Stomach smooth muscle (tissue), 2 donors: ENCODE results near the gene PANK1.

Experiments used
- H3K27ac ChIP-seq: one replicate; pipeline ENCODE4 v1.7.0; 2013; ENCODE audit warnings: mild to moderate bottlenecking, low read length, inconsistent platforms
- H3K27me3 ChIP-seq, 2 donors: one replicate each; pipeline ENCODE4 v1.7.0; 2013; ENCODE audit warnings: low read length in 2 of 2; ENCODE audit not compliant: insufficient read depth in 2 of 2, control insufficient read depth in 1 of 2
- H3K36me3 ChIP-seq, 2 donors: one replicate each; pipeline ENCODE4 v1.7.0; 2013; ENCODE audit warnings: low read length in 2 of 2; ENCODE audit not compliant: control insufficient read depth in 2 of 2, insufficient read depth in 2 of 2
- H3K4me1 ChIP-seq: one replicate; pipeline ENCODE4 v1.7.0; 2013; ENCODE audit warnings: low read length; ENCODE audit not compliant: control insufficient read depth, insufficient read depth
- H3K4me3 ChIP-seq, 2 donors: one replicate each; pipeline ENCODE4 v1.7.0; 2013; ENCODE audit warnings: low read length in 2 of 2
- H3K9ac ChIP-seq, 2 donors: one replicate each; pipeline ENCODE4 v1.7.0; 2013; ENCODE audit warnings: low read length in 2 of 2, mild to moderate bottlenecking in 1 of 2
- H3K9me3 ChIP-seq, 2 donors: one replicate each; pipeline ENCODE4 v1.7.0; 2013; ENCODE audit warnings: low read length in 2 of 2; ENCODE audit not compliant: control insufficient read depth in 2 of 2
- donor health status: healthy.
- donor health status: Pancreatic carcinoma.

Gene PANK1

DNA sequence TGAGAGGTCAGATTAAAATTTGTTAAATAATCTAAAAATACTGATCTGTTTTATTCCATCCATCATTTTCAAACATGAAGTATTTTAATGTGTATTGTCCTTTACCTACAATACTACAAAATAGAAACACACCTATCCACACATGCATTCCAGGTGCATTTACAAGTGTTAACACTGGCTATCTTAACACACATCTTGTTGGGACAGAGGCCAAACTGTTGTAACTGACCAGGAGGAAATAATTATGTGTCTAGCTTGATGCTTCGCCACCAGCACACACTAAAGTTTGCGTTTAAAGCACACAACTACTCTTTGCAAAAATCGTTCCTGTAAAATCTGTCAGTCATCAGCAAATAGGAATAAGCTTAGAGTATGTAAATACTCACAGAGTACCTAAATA lies 2.8 kb downstream of the PANK1 start:
- Histone ChIP-seq H3K4me3 (no peak overlapping the region), H3K9ac (no peak overlapping the region)

DNA sequence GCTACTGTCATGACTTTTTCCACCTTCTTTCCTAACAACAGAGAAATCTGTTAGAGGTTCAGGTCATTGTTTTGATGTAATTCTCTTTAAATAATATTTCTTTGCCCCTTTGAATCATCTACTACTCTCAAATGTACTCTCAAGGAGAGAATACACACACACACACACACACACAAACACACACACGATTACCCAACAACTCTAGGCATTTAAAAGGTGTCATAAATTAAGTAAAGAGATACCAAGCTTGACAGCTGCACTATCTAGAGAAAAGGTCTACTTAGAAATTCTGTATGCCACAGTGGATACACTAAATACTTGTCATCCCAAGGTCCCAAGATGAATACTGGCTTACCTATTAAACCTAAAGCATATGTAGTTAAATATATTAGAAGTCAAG lies 4.8 kb downstream of the PANK1 start:
- Histone ChIP-seq H3K9ac (no peak overlapping the region), H3K4me3 (no peak overlapping the region), H3K27me3 (no peaks in the 10 kb centered on the region), H3K4me1 (no peaks in the 10 kb centered on the region), H3K36me3 (no peaks in the 10 kb centered on the region), H3K9me3 (no peaks in the 10 kb centered on the region), H3K27ac (no peak overlapping the region)

More for the DNA sequence above, 2.8 kb downstream of the PANK1 start:
- Histone ChIP-seq H3K27ac (no peak overlapping the region), H3K27me3 (no peaks in the 10 kb centered on the region), H3K9me3 (no peaks in the 10 kb centered on the region), H3K4me1 (peaks cover 8% of the 10 kb centered on the region), H3K36me3 (no peaks in the 10 kb centered on the region)

DNA sequence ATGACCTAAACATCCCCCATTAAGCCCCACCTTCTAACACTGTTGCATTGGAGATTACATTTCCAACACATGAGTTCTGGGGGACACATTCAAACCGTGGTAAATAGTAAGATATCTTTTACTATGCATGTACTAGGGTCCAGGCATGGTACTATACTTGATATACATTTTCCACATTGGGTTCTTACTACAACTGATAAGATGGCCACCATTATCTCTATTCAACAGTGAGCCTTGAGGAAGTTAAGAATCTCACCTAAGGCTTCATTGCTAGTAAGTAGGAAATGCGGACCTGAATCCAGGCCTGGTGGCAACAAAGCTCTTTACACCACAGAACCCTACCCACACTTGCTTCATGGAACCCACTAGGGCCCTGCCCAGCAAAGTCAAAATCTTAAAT lies 5.7 kb downstream of the PANK1 start:
- Histone ChIP-seq H3K9me3 (no peaks in the 10 kb centered on the region), H3K4me1 (no peaks in the 10 kb centered on the region), H3K36me3 (no peaks in the 10 kb centered on the region), H3K27me3 (no peaks in the 10 kb centered on the region), H3K27ac (no peak overlapping the region), H3K4me3 (no peak overlapping the region), H3K9ac (no peak overlapping the region)

DNA sequence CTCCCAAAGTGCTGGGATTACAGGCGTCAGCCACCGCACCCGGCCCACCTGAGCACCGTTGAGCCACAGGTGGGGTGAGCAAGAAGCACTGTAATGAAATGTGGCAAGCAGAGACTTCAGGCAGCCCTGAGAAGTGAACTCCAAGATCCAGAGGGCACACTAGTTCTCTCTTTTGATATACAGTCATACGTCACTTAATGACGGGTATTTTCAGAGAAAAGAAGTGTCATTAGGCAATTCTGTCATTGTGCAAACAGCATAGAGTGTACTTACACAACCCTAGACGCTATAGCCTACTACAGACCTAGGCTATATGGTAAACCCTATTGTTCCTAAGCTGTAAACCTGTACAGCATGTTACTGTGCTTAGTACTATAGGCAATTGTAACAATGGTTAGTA lies 7.9 kb downstream of the PANK1 start:
- no peak overlapping the region for H3K27ac ChIP-seq
- H3K27me3 ChIP-seq: no peaks in the 10 kb centered on the region
- no peaks in the 10 kb centered on the region for H3K36me3 ChIP-seq
- no peak overlapping the region for H3K9ac ChIP-seq
- no peaks in the 10 kb centered on the region for H3K9me3 ChIP-seq
- no peaks in the 10 kb centered on the region for H3K4me1 ChIP-seq
- no peak overlapping the region for H3K4me3 ChIP-seq

DNA sequence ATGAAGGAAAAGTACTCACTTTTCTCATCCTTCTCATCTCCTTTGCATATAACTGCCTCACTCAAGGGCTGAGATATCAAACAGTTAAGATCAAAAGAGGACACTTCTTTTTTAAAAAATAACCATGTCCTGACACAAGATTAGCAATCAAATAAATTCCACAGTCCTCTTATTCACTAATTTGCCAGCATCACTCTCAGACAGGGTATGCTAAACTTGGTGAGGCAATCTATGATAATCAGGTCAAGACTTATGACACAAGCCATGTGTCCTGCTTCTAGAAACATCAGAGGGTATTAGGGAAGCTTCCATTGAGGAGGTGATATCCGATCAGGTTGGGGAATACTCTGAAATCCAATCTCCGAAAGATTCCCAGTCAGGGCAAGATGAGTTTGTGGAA lies 10.4 kb downstream of the PANK1 start:
- Histone ChIP-seq H3K27me3 (no peaks in the 10 kb centered on the region), H3K4me1 (no peaks in the 10 kb centered on the region), H3K9me3 (no peaks in the 10 kb centered on the region), H3K27ac (no peak overlapping the region), H3K36me3 (no peaks in the 10 kb centered on the region), H3K4me3 (no peak overlapping the region), H3K9ac (no peak overlapping the region)

DNA sequence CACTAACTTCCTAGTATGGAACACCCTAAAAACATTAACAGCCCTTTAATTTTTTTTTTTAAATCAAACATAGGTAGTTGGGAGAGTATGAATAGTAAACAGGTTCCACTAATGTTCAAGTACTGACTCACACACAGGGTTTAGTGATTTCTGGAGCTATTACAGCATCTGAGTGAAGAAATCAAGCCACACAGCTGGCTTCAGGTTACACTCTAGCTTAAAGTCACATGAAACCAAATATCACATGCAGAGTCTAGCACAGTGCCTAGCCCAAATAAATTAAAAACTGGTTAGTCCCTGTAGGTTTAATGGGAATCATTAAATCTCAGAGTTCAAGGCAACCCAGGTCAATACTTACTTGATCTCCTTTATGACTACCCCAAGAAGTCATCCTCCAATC lies 11.6 kb downstream of the PANK1 start:
- no peak overlapping the region for H3K9ac ChIP-seq
- no peak overlapping the region for H3K4me3 ChIP-seq
- no peaks in the 10 kb centered on the region for H3K36me3 ChIP-seq
- H3K4me1 ChIP-seq: no peaks in the 10 kb centered on the region
- H3K27ac ChIP-seq: no peak overlapping the region
- no peaks in the 10 kb centered on the region for H3K9me3 ChIP-seq
- no peaks in the 10 kb centered on the region for H3K27me3 ChIP-seq

DNA sequence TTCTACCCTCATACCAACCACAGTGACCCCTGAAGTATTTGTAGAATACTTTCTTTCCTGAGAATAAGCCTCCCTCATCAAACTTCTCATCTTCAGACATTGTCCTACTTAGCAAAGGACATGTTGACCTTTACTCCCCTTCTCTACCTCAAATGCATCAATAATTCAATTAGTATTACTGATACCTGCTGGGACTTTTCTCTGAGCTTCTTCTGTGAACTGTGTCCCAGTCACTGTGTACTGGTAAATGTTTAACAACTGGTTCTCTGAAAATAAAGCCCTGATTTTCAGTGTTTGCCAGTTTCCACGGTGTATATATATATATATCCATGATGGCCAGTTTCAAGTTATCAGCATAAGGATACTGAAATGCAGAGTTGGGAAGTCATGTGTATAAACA lies 12.2 kb downstream of the PANK1 start:
- Histone ChIP-seq H3K27me3 (no peaks in the 10 kb centered on the region), H3K4me3 (no peak overlapping the region), H3K36me3 (no peaks in the 10 kb centered on the region), H3K9me3 (no peaks in the 10 kb centered on the region), H3K27ac (no peak overlapping the region), H3K9ac (no peak overlapping the region), H3K4me1 (no peaks in the 10 kb centered on the region)

DNA sequence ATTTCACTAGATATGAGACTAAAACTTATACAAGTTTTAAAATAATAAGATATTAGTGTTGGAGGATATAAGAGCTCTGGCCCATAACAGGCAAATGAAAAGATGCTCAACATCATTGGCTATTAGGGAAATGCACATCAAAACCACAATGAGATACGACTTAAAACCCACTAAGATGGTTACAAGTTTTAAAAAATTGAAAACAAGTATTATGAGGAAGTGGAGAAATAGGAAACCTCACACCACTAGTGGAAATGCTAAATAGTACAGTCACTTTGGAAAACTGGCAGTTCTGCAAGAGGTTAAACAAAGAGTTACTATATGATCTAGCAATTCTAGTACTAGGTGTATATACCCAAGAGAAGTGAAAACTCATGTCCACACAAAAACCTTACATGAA lies 17.2 kb downstream of the PANK1 start:
- Histone ChIP-seq H3K36me3 (no peaks in the 10 kb centered on the region), H3K4me3 (no peak overlapping the region), H3K27me3 (no peaks in the 10 kb centered on the region), H3K9ac (no peak overlapping the region), H3K4me1 (no peaks in the 10 kb centered on the region), H3K27ac (no peak overlapping the region), H3K9me3 (no peaks in the 10 kb centered on the region)

DNA sequence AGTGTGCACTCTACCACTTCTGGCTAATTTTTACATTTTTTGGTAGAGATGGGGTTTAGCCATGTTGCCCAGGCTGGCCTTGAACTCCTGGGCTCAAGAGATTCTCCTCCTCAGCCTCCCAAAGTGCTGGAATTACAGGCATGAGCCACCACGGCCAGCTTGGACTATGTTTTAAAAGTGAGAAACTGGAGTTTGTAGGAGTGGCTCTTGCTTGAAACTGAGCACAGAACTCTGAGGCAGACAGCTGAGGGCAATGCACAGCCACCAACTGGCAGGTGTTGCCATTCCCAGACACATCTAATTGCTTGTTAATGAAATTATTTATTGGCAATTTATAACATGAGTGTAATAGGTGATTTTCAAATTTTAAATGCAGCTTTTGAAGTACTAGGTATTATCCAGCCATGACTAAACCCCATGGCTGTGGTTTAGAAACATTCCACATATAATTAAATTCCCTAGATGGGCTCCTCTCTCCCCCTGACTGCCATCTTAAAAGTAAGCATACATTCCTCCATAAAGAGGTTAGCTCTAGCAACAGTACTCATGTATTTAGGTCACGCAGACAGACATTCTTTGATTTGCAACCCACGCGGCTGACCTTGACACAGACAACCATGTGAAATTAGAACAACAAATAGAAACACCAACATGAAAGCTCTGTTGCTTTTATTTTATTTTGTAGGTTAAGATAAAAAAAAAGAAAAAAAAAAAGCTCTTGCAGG lies 19.8 kb downstream of the PANK1 start:
- H3K4me3 ChIP-seq: no peak overlapping the region
- H3K9me3 ChIP-seq: no peaks in the 10 kb centered on the region
- no peaks in the 10 kb centered on the region for H3K36me3 ChIP-seq
- H3K4me1 ChIP-seq: no peaks in the 10 kb centered on the region
- H3K27me3 ChIP-seq: no peaks in the 10 kb centered on the region
- no peak overlapping the region for H3K9ac ChIP-seq
- H3K27ac ChIP-seq: no peak overlapping the region

DNA sequence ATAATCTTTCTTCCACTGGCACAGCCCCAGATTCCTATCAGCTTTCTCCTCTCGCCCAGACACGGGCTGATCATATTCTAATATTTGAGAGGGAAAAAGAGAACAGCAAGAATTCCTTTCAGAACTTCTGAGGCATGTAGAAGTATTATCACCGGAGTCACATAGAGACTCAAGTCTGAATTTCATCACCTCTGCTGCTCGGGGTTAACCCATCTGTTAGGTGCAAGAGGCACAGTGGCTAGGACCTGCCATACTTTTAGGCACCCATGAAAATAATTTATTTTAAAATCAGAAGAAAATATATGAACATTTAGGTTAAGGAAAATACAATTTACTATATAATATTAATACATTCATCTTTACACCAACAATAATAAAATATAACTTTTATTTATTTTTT lies 21.0 kb downstream of the PANK1 start:
- Histone ChIP-seq H3K4me1 (no peaks in the 10 kb centered on the region), H3K36me3 (no peaks in the 10 kb centered on the region), H3K27ac (no peak overlapping the region), H3K9me3 (no peaks in the 10 kb centered on the region), H3K27me3 (no peaks in the 10 kb centered on the region), H3K4me3 (no peak overlapping the region), H3K9ac (no peak overlapping the region)

DNA sequence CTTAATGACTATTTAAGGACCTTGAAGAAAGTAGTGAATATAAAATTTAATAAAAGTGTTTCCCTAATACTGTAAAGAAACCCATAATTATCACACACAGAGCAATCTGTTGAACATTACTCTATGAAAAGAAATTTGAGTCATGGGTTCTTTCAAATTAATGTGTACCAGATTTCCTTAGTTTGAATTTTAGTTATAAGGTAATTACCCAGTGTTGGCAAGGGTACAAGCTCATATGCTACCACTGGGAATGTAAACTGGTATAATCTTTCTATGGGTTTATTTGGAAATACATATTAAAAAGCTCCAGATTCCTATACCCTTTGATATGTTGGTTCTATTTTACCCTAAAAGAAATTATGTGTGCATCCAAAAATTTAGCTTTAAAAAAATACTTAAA lies 22.9 kb downstream of the PANK1 start:
- H3K4me3 ChIP-seq: no peak overlapping the region
- H3K9me3 ChIP-seq: no peaks in the 10 kb centered on the region
- H3K27ac ChIP-seq: no peak overlapping the region
- no peaks in the 10 kb centered on the region for H3K27me3 ChIP-seq
- no peak overlapping the region for H3K9ac ChIP-seq
- H3K36me3 ChIP-seq: no peaks in the 10 kb centered on the region
- H3K4me1 ChIP-seq: no peaks in the 10 kb centered on the region
